DOHH2 (cell line): Measurements from ENCODE around the gene PDLIM1.

Experiments used
- EZH2phosphoT487 ChIP-seq: fragments of 200-600 bp; sonication (generic); IDR thresholded peaks from 2 replicates; pipeline ENCODE4 v1.6.1; 2017; ENCODE audit warnings: borderline replicate concordance, mild to moderate bottlenecking, antibody characterized with exemption, low read length, moderate library complexity, mixed read lengths
- TF ChIP-seq, protein P1 (sequence below): fragments of 200-600 bp; sonication (generic); IDR thresholded peaks from one replicate; pipeline ENCODE4 v1.5.1; 2014; ENCODE audit warnings: antibody characterized with exemption, mild to moderate bottlenecking, low read depth, low read length; ENCODE audit not compliant: poor library complexity, severe bottlenecking

GRCh38 chr10:95262763-95263518, 27.9 kb downstream of the PDLIM1 start:
- TF ChIP-seq EZH2phosphoT487 = no peak
- TF ChIP-seq, protein P1, sequence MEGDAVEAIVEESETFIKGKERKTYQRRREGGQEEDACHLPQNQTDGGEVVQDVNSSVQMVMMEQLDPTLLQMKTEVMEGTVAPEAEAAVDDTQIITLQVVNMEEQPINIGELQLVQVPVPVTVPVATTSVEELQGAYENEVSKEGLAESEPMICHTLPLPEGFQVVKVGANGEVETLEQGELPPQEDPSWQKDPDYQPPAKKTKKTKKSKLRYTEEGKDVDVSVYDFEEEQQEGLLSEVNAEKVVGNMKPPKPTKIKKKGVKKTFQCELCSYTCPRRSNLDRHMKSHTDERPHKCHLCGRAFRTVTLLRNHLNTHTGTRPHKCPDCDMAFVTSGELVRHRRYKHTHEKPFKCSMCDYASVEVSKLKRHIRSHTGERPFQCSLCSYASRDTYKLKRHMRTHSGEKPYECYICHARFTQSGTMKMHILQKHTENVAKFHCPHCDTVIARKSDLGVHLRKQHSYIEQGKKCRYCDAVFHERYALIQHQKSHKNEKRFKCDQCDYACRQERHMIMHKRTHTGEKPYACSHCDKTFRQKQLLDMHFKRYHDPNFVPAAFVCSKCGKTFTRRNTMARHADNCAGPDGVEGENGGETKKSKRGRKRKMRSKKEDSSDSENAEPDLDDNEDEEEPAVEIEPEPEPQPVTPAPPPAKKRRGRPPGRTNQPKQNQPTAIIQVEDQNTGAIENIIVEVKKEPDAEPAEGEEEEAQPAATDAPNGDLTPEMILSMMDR = no peak
